Raji (cell line): ENCODE data around the gene APOO.

Experiments
- POLR2A ChIP-seq: IDR thresholded peaks from 2 replicates; pipeline ENCODE4 v1.6.1; 2011; ENCODE audit warnings: low read depth, low read length, control low read depth; ENCODE audit not compliant: insufficient read depth

APOO gene

DNA sequence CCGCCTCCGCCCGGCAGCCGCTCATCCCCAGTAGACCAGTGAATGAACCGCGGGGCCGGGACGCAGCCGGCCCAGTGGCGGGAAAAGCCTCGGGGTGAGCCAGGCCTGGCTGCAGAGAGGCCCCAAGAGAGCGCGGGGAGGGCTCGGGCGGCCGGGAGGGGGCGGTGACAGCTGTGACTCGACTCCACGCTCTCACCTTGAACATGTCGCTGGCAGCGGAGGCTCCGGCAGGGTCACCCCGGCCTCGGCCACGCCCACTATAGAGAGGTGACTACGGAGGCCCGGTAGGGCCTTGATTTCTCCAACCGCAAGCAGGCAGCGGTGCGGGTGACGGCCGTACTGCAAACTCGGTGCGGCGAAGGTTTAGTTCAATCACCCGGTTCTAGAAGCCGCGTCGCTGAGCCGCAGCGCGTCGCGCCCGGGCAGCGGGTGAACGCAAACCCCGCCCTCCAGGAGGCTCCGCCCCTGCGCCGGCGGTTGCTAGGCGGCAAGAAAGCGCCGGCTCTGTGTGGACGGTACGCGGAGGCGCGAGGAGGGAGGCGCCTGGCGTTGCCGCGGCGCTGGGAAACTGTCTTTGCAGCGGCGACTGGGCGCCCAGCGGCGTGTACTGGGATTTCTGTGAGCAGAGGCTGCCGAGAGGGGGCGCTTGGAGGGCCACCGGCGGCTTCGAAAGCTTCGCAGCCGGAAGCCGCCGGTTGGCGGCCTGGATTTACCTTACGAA lies at the start of gene APOO, which contains the start of gene CXorf58:
APOO (minus strand) TSS at position 441 of the 721 bp plus-strand sequence; CDS start at position 205, 236 bp downstream.
CXorf58 (plus strand) TSS at position 509 of the 721 bp plus-strand sequence. CDS start 2,297 bp downstream, outside the sequence.
- peak; percentile 75 for TF ChIP-seq POLR2A

DNA sequence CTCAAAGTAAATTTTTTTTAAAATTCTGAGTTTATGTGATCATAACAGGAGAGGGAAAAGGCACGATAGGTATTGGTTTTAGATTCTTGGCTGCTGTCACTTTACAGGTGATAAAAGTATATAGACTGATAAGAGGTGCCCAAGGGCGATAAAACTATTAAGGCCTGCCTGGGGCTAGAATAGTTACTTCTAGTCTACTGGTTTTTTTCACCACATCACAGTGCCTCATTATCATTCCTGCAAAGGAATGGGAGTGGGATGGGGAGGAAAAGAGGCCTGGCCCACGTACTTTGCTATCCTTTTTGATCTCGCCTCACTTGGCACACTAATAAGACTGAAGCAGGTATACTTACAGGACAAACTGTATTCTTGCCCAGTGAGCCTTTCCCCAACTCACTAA lies 46.7 kb upstream of the APOO start:
- TF ChIP-seq POLR2A, result no peak

DNA sequence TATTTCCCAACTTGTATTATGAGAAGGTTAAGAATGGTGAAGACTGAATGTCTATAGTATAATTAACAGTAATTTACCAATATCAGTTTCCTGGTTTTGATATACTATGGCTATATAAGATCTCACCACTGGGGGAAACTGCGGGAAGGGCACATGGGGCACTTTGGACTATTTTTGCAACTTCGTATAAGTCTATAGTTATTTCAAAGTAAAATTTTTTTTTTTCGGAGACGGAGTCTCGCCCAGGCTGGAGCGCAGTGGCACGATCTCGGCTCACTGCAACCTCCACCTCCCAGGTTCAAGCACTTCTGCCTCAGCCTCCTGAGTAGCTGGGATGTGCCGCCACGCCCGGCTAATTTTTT lies 46.2 kb upstream of the APOO start:
- TF ChIP-seq POLR2A, result no peak

DNA sequence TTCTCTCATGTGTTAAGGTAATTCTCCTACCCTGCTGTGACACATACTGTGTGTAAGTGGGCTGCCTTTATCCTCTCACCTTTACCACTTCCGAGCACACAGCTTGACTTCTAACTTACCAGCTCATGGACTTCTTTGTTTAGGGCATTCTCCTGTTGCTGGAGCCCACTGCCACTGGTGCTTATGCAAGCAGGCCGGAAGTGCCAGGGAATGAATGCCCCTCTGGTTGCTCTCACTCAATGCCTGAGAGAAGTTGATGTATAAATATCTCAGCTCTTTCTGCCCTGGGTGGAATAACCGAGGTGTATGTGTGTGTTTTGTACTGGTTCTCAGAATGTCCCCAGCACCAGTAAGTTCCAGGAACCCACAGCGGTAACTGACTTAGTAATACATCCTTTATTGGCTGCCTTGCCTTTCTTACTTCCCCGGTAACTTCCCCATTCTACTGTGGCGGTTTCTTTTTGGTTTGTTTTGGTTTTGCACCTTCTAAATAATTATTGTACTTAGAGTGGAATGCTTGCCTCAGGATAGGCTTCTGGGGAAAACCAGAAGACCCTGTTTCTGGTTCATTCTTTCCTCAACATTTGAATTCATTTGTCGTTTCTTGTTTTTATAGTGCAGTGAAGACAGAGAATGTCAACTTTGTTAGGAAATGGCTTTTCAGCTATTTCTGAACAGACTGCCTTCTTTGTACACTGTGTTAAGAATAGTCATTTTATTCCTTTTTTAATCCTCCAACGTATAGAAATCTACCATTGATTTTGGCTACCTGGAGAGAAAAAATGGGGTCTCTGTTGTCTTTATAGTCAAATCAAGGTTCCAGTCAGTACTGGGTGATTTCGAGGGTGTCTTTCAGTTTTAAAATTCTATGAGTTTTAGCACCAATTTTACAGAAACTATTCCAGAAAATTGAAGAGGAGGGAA lies 45.5 kb upstream of the APOO start:
- no peak for TF ChIP-seq POLR2A

DNA sequence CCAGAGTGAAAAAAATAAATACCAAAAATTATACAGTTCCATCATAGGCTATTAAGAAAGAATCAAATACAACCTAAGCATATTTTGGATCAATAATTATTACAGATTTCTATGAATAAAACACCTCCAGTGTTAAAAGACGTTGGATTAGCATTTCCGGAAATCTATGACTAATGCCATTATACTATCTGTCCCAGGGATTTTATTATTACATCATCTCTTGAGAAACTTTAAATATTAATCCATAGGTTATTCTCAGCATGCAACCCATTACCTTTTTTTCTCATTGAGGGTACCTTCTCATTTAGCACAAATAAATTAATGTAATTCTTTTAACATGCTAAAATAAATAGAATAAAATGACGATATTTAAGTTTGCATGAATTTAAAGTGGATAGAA lies 44.7 kb upstream of the APOO start:
- TF ChIP-seq POLR2A, result no peak

DNA sequence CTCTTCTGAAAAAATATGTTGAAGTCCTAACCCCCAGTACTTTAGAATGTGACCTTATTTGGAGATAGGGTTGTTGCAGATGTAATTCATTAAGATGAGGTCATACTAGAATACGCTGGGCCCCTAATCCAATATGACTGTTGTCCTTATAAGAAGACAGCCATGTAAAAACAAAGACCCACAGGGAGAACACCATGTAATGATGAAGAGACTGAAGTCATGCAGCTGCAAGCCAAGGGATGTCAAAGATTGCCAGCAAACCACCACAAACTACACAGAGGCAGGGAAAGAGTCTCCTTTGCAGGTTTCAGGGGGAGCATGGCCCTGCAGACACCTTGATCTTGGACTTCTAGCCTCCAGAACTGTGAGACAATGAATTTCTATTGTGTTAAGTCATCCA lies 37.5 kb upstream of the APOO start:
- no peak for TF ChIP-seq POLR2A

DNA sequence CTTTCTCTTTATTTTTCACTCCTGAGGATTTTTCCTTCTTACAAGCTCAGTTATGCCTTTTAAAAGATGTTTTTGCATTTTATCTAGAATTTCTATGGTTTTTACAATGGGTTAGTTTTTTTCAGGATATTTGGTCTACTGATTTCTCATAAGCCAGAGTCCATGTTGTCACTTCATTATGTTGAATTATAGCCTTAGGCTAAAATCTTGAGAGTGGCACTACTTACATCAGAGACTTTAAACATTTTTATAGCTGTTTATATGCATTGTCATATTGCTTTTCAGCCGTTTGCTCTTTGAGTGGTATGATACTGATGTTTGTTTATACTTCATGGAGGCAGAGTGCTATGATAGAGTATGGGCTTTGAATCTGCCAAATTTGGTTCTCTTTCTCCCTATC lies 36.5 kb upstream of the APOO start:
- no peak for TF ChIP-seq POLR2A

DNA sequence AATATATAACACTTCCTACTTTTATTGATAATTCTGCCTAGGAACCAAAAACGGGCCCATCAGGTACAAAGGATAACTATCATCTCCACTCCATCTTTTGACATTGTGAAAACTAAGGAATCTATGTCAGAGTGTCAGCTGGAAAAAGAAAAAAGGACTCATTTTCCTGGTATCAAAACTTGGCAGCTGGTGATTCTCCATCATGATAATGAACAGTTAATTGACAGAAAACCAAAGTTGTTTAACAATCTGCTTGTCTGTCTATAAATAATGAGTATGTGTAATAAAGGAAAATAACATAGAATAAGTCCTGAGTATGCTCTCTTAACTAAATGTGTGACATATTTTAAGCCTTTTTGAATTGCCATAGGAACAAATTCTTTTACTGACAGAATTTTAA lies 31.5 kb upstream of the APOO start:
- TF ChIP-seq POLR2A, result no peak

DNA sequence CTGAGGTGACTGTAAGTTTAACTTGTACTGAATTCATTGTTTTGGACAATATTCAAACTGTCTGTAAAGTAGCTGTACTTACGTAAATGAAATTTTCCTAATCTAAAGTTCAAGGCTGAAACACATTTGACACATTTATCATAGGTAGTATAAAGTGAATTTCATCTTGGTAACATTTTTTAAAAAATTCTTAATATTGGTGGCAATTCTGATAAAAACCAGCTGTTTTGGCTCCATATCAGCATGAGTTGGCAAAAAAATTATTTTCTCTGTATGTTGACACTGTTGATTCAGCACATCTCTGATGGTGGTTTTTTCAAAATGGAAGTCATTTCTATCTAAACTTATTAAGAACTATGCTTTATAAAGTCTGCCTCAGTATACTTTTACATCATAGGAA lies 31.0 kb upstream of the APOO start:
- TF ChIP-seq POLR2A, result no peak

DNA sequence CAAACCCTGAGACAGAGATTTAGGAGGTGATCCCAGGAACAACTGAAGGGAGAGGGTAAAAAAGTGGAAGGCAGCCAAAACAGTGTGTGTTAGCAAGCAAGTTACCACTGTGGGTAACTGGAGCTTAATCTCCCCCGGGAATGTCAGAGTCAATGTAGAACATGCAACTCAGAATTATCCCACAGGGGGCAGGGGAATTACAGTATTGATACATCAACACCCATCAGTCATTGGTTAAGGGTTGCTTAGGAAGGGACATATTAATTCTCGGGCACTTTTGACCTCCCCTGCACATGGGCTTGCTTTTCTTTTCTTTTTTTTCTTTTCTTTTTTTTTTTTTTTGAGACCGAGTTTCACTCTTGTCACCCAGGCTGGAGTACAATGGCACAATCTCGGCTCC lies 29.4 kb upstream of the APOO start:
- no peak for TF ChIP-seq POLR2A

DNA sequence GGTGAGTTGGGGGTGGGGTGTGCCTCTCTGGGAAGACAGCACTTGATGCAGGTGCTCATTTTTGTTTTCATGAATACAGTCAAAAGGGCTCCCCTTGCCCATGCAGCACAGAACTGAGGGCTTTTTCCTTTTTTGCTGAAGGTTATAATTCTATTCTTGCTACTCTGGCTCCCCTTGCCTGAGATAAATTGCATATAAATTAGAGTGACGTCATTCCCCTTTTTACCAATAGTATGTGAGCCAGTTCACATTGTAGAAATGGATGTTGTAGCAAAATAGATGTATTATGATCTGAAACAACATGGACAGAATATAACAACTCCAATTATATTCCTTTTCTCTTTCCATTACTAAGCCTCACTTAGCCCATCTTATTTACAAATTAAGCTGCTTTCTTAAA lies 28.4 kb upstream of the APOO start:
- TF ChIP-seq POLR2A, result no peak

DNA sequence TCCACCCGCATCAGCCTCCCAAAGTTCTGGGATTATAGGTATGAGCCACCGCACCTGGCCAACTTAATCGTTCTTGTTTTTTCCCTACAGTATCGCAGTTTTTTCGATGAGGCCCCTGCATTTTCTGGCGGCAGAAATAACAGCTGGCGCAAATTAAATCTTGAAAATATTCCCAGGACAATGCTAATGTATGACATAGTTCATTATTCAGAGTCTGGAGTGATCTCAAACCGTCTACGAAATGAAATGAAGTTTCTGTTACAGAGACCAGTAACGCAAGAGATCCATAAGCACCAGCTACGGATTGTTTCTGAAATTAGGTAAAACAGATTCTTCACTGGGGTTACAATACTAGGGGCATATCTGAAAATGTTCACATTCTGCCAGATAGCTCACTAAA lies 27.4 kb upstream of the APOO start:
- no peak for TF ChIP-seq POLR2A

DNA sequence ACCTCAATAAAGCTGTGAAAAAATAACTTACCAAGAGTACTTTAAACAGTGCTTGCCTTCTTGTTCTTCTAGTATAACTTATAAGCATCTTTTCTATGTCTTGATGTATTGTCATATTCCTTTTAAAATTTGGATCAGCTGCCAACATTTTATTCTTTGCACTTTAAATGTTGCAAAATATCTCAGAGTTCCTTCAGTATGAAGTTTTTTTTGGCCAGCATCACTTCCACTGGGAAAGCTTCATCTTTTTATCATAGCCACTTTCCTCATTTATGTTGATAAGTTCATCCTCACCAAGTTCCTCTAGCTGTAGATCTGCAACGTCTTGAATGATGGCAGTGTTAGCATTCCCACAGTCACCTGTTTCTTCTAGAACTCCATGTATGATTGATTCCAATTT lies 24.3 kb upstream of the APOO start:
- no peak for TF ChIP-seq POLR2A

DNA sequence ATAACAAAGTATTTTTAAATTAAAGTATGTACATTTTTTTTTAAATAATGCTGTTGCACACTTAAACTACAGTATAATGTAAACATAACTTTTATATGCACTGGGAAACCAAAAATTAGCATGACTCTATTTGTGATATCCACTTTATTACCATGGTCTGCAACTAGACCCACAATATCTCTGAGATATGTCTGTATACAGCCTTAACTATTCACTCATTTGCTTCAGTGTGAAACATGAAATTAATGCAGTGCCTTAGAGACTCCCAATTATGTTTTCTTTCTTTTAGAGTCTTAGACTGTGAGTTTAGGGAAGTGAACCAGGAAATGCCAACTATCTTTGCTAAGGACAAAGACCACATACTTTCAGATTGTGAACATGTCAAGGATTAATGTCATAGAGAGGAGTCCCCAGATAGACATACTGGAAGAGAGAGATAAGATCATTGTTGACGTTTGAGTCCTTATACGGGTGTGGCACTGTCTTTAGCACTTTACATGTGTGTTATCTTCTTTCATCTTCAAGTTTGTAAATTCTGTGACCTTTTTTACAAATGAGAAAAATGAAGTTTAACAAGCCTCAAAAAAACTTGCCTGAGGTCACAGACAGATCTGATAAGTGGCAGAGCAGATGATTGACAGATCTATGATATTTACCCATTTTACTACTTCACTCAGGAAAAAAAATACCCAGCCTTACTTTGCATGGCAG lies 23.3 kb upstream of the APOO start:
- TF ChIP-seq POLR2A, result no peak

DNA sequence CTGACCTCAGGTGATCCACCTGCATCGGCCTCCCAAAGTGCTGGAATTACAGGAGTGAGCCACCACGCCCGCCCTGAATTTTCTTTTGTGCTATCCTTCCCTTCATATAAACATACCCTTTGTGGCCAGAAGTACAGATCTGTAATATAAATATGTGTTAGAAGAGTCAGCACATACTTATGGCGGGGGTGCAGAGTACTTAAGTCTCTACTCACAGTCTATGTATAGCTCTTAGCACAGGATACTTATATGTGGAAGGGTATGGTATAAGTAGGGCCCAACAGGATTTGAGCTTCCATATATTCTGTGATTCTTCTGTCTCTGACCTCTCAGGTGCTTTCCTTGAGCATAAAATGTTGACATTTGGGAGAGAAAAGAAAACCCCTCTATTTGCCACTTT lies 18.3 kb upstream of the APOO start:
- TF ChIP-seq POLR2A, result no peak
